ENCODE results near the gene LYRM4.

LYRM4 gene

DNA sequence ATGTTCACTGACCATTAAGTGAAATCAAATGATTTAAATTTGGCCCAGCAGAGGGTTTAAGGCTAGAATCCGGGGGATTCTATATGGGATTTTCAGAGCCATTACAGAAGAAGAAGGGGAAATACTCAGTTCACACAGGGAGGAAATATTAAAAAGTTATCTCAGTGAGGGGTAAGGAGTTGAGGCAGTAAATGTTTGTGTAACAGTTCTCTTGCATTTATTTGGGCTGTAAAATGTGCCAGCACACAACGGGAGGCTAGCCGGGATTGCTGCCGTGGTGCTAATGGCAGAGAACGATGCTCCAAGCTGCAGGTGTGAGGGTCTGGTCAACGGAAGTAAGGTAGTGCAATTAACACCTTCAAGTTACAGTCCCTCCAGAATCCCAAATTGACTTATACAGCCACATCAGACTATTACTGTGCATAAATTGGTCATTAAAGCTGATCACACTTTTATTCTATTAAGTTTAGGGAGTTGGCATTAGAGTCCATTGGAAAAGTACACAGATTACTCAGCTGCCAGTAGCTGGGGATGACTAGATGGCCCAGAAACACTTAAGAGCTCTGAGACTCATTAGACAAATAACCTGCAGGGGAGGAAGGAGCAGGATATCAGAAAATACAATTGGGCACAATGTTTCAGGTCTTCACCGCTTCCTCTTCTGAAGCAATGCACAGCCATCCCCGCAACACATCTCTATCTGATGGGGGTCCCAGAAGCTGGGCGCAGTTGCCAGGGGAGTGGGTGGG is 144.3 kb downstream of the LYRM4 start:
- no peak for DNase-seq

DNA sequence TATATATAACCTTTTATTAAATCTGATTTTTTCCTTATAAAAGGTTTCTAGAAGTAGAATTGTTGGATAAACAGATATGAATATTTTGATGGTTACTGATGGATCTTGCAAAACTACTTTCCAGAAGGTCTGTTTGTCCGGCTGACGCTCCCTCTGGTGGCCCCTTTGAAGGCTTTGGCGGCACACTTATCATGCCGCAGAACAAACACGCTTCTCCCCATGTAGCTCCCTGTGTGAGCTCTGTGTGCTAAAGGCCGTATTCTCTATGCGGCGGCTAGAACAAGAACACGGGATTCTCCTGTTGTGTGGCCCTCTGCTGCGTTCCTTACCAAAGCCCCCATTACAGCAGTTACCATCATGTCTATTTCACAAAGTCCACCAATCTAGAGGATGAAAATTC is 145.6 kb downstream of the LYRM4 start:
- no peak for DNase-seq

- no peak for DNase-seq
Measured at GRCh38 chr6:5113096-5113495, 147.7 kb downstream of the LYRM4 start.

DNA sequence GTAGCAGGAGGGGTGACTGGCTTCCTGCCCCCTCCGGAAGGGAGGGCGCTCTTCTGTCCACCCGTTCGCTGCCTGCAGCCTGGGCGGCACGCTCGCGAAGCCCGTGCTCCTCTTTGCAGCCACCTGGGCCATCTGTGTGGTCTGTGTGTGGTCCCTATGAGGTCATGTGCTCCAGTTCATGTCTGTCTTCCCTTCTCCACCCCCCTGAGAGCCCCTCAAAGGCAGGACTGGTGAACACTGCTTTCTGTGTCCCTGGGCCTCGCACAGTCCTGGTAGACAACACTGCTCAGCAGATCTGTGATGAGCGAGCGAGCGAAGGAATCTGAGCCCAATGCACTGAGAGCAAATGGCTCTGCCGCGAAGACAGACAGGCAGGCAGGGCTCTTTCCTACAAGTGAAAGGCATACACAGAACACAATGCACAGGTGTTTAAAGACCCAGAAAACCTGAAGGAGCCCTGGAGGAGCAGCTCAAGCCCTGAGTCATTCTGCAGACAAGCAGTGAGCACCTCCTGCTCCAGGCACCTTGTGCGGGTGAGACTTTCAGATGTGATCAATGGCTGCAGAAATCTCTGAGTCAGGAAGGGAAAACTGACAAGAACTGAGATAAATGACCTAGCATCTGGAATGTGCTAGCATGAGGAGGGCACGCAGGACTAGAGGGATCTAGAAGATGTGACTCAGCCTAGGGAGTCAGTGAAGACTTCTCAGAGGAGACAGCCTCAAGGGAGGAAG is 148.5 kb downstream of the LYRM4 start:
- DNase-seq, result no peak

DNA sequence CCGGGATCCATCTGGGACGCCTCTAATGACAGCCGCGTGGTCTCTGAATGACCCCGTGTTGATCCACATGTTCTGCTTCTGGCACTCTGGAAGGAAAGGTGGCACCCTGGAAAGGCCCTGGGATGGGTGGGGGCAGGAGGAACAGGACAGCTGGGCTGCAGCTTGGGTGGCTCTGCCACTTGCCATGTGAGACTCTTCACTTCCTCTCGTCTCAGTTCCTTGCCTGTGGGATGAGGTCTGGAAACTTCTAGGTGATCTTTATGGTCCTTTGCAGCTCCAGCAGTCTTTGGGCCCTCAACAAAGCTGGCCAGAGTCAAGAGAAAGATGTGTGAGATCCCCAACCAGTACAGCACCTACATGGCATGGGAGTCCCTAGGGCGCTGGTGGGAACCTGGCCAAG is 149.1 kb downstream of the LYRM4 start:
- DNase-seq, result no peak

DNA sequence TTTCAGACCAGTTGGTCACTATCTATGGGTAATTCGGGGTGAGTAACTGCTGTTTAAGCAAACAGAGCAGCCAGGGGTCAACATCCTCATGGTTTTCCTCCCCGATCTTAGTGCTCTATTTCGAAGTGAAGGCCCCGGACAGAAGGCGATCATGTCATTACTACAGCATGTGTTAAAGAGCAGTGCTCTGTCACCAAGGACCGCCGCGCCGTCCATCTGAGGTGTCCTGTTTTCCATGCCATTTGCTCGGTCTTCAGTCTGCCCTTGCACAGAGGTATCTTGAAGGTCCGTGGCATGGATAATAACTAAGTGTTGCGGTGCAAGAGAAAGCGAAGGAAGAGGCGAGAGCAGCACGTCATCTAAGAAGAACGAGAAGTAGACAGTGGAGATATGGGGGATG is 150.5 kb downstream of the LYRM4 start:
- DNase-seq, result no peak

DNA sequence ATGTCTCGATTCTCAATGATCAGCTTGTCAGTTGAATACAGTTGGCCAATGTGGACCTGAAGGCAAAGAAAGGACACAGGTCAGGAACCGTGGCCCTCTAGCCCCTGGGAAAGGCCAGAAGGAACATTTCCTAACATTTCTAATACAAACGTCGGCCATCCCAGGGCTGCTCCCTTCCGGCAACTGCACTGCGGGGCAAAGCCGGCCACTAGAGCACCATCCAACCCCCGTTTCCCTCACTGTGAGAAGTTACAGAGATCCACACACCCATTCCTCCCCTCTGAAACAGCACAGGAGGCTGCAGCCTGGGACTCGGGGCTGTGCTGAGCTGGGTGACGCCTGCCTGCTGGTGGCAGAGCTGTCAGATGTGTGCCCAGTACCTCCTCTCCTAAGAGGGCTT is 151.3 kb downstream of the LYRM4 start:
- no peak for DNase-seq

- no peak for DNase-seq
Measured at GRCh38 chr6:5108536-5109150, 152.1 kb downstream of the LYRM4 start.

- DNase-seq, result no peak
Measured at GRCh38 chr6:5108068-5108467, 152.7 kb downstream of the LYRM4 start.

DNA sequence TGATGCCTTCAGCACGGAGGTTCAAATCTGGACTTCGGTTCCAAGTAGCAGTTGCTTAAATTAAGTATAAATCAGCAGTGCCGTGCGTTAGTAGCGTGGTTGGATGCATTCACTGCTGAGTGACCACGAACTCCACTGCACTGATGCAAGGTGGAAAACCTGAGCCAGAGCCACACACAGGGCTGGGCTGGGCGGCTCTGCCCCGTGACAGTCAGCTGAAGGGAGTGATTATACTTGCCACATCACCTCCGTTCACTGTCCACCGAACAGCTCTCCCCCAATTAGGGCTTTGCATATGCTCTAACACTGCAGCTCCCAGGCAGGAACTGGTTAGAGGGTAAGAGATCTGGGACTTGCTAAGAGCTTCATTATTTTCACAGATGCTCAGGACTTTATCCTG is 153.4 kb downstream of the LYRM4 start:
- DNase-seq, result no peak

DNA sequence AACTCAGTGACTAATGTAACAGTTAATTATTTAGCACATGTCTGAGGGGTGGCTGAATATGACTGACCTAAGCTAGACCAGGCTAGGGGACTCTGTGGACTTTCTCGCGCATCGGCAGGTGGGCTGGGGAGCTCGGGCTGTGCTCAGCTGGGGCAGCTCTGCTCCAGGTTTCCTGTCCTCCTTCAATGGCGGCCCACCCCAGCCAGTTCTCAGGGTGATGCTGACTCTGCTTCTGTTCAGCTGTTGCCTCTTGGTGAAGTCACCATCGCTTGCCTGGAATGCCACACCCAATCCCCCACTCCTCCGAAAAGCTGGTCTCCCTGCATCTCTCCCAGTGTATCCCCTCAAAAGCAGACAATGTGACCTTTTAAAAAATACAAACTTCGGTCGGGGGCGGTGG is 155.6 kb downstream of the LYRM4 start:
- DNase-seq, result no peak

- no peak for DNase-seq
Measured at GRCh38 chr6:5104667-5105066, 156.1 kb downstream of the LYRM4 start.

DNA sequence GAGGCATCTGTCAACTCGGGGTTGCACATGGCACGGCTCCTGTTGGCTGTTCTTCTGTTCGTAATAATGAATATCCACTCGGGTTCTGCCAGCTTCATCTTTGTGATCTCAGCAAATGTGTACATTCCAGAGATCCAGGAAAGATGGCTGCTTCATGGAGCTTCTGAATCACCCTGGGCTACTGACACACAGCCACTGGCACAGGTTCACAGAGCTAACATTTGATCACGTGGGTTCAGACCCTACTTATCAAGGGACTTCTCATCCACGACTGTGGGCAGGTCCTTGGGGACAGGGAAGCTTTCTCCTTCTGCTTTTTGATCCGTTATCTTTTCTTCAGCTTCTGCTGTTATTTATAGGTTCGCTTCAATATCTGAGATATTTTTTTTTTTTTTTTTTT is 157.5 kb downstream of the LYRM4 start:
- DNase-seq, result no peak

DNA sequence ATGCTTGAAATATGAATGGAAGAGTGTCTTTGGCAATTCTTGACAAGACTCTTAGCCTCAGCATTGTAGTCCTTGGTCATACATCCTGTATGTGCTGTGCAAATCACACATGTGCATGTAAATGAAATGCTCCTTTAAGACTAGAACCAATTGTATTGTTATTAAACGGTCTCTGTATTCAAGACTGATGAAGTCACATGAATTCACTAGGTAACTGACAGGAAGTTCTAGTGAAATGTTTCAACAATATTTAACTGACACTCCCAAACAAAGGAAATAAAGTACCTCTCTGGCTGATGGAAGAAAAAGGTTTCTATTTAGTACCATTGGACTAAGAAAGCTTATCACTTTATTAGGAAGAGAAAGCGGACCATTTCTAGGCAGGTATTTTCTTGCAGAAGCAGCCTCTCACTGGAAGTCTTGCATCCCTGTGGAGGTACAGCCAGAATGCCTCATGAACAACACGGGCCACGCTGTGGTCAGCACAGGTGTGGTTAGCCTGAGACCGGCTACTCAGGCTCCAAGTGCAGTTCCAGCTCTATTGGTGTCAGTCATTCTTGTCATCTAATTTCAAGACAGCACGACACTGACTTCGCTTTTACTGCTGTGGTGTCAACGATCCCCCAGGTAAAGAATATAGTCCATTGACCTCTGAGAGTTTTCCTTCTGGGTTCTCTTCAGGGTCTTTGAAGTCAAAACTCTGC is 158.3 kb downstream of the LYRM4 start:
- no peak for DNase-seq

DNA sequence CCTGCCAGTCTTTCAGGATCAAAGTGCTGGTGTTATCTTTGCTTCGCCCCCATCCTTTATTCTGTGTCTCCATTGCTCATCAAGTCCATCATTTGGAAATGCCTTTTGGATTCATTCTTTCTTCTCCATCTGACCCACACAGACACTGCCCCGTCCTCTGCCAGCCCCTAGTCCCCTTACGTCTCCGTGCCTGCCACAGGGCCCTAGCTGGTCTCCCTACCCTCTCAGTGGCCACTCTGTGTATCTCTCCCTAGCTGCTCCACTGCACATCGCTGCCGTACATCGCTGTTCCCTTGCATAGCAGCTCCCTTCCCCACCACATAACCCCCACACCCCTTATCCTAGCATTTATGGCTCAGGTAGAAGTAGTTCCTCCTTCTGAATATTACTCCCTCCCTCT is 159.9 kb downstream of the LYRM4 start:
- no peak for DNase-seq

- DNase-seq, result no peak
Measured at GRCh38 chr6:5099537-5099936, 161.2 kb downstream of the LYRM4 start.

- no peak for DNase-seq
Measured at GRCh38 chr6:5098501-5099270, 162.1 kb downstream of the LYRM4 start.

DNA sequence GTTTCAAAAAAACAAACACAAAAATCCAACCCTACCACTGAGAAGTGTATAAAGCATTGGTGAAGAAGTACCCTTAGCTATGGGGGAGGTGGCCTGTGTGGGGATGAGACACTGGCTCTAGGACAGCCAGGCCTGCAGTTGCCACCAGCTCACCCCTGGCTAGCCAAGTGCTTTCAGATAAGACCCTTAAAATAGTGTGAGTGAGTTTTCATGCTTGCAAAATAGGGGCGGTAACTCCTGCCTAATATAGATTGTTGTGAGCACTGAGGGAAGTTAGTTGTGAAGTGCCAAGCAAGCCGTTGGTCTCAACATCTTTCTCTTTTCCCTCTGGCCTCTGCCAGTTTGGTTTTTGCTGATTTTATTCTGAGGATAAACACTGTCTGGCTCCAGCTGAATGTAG is 164.3 kb downstream of the LYRM4 start:
- no peak for DNase-seq

GRCh38 chr6:5095236-5095635 is 165.5 kb downstream of the LYRM4 start:
- DNase-seq, result no peak

- DNase-seq, result no peak
Measured at GRCh38 chr6:5094327-5094726, 166.4 kb downstream of the LYRM4 start.

- DNase-seq, result no peak
Measured at GRCh38 chr6:5093231-5094015, 167.3 kb downstream of the LYRM4 start.
